ENCODE data around the gene ADGRE1. TPM values are rescaled to one million over a fixed set of nuclear protein-coding genes. Genes with fewer than 3 reads are reported as not detected.

ADGRE1 gene
- total RNA-seq, 4 donors from 2014 or later: not detected

DNA sequence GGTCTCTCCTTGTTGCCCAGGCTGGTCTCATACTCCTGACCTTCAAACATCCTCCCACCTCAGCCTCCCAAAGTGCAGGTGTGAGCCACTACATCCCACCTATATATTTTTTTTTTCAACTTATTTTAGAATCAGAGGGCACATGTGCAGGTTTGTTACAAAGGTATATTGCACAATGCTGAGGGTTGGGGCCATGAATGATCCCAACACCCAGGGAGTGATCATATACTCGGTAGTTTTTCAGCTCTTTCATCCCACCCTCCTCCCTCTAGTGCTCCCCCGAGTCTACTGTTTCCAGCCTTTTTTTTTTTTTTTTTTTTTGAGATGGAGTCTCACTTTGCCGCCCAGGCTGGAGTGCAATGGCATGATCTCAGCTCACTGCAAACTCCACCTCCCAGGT is 38.4 kb upstream of the ADGRE1 start:
- no peaks in the 10 kb centered on the region for H3K36me3 ChIP-seq

DNA sequence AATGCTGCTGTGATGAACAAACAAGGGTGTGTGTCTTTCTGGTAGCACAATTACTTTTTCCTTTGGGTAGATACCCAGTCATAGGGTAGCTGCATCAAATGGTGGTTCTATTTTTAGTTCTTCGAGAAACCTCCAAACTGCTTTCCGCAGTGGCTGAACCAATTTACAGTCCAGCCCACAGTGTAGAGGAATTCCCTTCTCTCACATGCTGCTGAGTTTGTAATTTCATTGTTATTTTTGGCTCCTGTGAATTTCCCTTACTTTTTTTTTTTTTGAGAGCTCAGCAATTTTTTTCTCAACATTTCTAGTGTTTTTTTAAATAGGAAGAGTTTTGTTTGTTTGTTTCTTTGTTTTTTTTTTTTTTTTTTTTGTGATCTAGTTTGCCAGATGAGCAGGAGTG is 37.5 kb upstream of the ADGRE1 start:
- H3K36me3 ChIP-seq: no peaks in the 10 kb centered on the region
- H3K4me1 ChIP-seq: no peaks in the 10 kb centered on the region
- no peak overlapping the region for H3K4me3 ChIP-seq (replicated peaks in 1 of 3)
- H3K27ac ChIP-seq: no peak overlapping the region
- H3K9me3 ChIP-seq: no peaks in the 10 kb centered on the region
- DNase-seq: no peak
- intact Hi-C loops (cut with DNase I): no loop called here
- WGBS, 2 donors: 31 to 43% methylated on average over 2 of the region's 2 CpGs
- TF ChIP-seq POLR2A (IDR thresholded peaks at IDR 0.05): no peak
- TF ChIP-seq, protein P1, sequence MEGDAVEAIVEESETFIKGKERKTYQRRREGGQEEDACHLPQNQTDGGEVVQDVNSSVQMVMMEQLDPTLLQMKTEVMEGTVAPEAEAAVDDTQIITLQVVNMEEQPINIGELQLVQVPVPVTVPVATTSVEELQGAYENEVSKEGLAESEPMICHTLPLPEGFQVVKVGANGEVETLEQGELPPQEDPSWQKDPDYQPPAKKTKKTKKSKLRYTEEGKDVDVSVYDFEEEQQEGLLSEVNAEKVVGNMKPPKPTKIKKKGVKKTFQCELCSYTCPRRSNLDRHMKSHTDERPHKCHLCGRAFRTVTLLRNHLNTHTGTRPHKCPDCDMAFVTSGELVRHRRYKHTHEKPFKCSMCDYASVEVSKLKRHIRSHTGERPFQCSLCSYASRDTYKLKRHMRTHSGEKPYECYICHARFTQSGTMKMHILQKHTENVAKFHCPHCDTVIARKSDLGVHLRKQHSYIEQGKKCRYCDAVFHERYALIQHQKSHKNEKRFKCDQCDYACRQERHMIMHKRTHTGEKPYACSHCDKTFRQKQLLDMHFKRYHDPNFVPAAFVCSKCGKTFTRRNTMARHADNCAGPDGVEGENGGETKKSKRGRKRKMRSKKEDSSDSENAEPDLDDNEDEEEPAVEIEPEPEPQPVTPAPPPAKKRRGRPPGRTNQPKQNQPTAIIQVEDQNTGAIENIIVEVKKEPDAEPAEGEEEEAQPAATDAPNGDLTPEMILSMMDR (IDR thresholded peaks at IDR 0.05): no peak
- H3K27me3 ChIP-seq: no peaks in the 10 kb centered on the region

More for the DNA sequence above, 38.4 kb upstream of the ADGRE1 start:
- no peak for DNase-seq
- Histone ChIP-seq H3K4me1 (no peaks in the 10 kb centered on the region), H3K4me3 (replicated peaks in 1 of 3) (no peak overlapping the region), H3K27ac (no peak overlapping the region), H3K9me3 (no peaks in the 10 kb centered on the region), H3K27me3 (no peaks in the 10 kb centered on the region)
- intact Hi-C loops (cut with DNase I): no loop called here
- 79 to 83% methylated on average over 3 of the region's 3 CpGs for WGBS, 2 donors
- TF ChIP-seq, protein P1 (IDR thresholded peaks at IDR 0.05): no peak

DNA sequence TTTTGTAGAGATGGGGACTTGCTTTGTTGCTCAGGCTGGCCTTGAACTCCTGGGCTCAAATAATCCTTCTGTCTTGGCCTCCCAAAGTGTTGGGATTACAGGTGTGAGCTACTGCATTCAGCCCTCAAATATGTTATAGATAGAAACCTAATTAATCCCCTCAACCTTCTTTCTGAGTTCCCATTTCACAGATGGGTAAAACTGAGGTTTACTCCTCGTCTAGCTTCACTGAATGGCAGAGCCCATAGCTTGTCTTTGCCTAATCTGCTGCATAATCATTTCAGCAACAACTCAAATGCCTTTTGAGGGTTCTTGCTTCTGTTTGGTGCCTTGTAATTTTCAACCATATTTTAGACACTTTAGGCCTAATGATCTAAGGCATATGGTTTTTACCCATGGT is 36.0 kb upstream of the ADGRE1 start:
- intact Hi-C loops (cut with DNase I): no loop called here
- Histone ChIP-seq H3K27ac (no peak overlapping the region), H3K27me3 (no peaks in the 10 kb centered on the region), H3K4me3 (replicated peaks in 1 of 3) (no peak overlapping the region), H3K4me1 (no peaks in the 10 kb centered on the region), H3K9me3 (no peaks in the 10 kb centered on the region), H3K36me3 (no peaks in the 10 kb centered on the region)
- TF ChIP-seq, protein P1 (IDR thresholded peaks at IDR 0.05): no peak
- no peak for TF ChIP-seq POLR2A (IDR thresholded peaks at IDR 0.05)
- WGBS, 2 donors: 80% methylated on average over 1 of the region's 1 CpG
- DNase-seq: no peak

DNA sequence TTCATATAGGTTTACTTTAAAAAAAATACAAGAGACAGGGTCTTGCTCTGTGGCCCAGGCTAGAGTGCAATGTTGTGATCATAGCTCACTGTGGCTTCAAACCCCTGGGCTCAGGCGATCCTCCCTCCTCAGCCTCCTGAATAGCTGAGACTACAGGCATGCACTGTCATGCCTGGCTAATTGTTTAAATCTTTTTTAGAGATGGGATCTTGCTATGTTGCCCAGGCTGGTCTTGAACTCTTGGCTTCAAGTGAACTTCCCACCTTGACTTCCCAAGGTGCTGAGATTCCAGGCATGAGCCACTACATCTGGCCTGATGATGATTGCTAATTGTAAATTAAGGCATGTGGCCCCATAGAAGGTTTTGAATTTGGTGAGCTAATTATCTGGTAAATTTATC is 35.4 kb upstream of the ADGRE1 start:
- no peaks in the 10 kb centered on the region for H3K36me3 ChIP-seq
- H3K4me3 ChIP-seq (replicated peaks in 1 of 3): no peak overlapping the region
- TF ChIP-seq, protein P1 (IDR thresholded peaks at IDR 0.05): no peak
- no peak for TF ChIP-seq POLR2A (IDR thresholded peaks at IDR 0.05)
- 93 to 94% methylated on average over 1 of the region's 1 CpG for WGBS, 2 donors
- no peaks in the 10 kb centered on the region for H3K9me3 ChIP-seq
- intact Hi-C loops (cut with DNase I): no loop called here
- H3K27me3 ChIP-seq: no peaks in the 10 kb centered on the region
- DNase-seq: no peak
- H3K27ac ChIP-seq: no peak overlapping the region
- H3K4me1 ChIP-seq: no peaks in the 10 kb centered on the region

DNA sequence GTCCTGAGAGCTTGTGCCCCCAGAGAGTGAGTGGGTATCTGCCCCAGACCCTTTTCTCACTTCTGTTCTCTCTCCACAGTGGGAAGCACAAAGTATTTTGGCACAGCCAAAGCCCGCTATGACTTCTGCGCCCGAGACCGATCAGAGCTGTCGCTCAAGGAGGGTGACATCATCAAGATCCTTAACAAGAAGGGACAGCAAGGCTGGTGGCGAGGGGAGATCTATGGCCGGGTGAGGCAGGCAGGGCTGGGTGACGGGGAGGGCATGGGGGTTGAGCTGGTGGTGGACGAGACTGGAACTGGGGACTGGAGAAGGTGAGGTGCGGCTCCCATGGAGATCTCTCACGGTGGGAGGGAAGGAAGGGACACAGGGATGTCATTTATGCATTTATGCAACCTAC is 33.5 kb upstream of the ADGRE1 start:
- Histone ChIP-seq H3K27me3 (no peaks in the 10 kb centered on the region), H3K36me3 (no peaks in the 10 kb centered on the region), H3K9me3 (no peaks in the 10 kb centered on the region), H3K27ac (no peak overlapping the region), H3K4me1 (no peaks in the 10 kb centered on the region), H3K4me3 (replicated peaks in 1 of 3) (no peak overlapping the region)
- intact Hi-C loops (cut with DNase I): no loop called here
- TF ChIP-seq, protein P1 (IDR thresholded peaks at IDR 0.05): no peak
- TF ChIP-seq POLR2A (IDR thresholded peaks at IDR 0.05): no peak
- 81 to 86% methylated on average over 11 of the region's 11 CpGs for WGBS, 2 donors
- DNase-seq: no peak
